ENCODE data around the gene SPPL3. TPM values are rescaled to one million over a fixed set of nuclear protein-coding genes. Genes with fewer than 3 reads are reported as not detected.

The SPPL3 gene
- total RNA-seq, 1 experiment from 2014 or later = 18.8 TPM

- no TSS peak for BruUV-seq (replicated peaks)
- Histone ChIP-seq H3K9me3 (ENCODE audit: low read length) (no peaks in the 10 kb centered on the region), H3K36me3 (ENCODE audit: low read depth, low read length) (no peaks in the 10 kb centered on the region), H3K4me1 (ENCODE audit: insufficient read depth, low read length) (no peaks in the 10 kb centered on the region), H3K9me2 (replicated peaks; ENCODE audit: low read length) (no peaks in the 10 kb centered on the region), H3K9ac (ENCODE audit: low read length) (no peak overlapping the region), H3K27ac (ENCODE audit: low read length) (no peak overlapping the region), H3K4me2 (ENCODE audit: low read length) (no peak overlapping the region), H3K27me3 (ENCODE audit: low read length) (no peaks in the 10 kb centered on the region), H4K20me1 (ENCODE audit: low read length) (no peaks in the 10 kb centered on the region), H2AFZ (ENCODE audit: low read length) (no peak overlapping the region), H3K79me2 (ENCODE audit: low read length) (no peaks in the 10 kb centered on the region), H3F3A (ENCODE audit: low read length, unreplicated experiment) (no peaks in the 10 kb centered on the region), H3K4me3 (ENCODE audit: low read length) (no peak overlapping the region)
- ATAC-seq (no peak), DNase-seq (no peak)
- no peak for TF ChIP-seq EZH2phosphoT487 (IDR thresholded peaks at IDR 0.05; ENCODE audit: borderline replicate concordance, low read length)
- TF ChIP-seq EZH2 (IDR thresholded peaks at IDR 0.05; ENCODE audit: low read length, unreplicated experiment) = no peak
- TF ChIP-seq, protein P1, sequence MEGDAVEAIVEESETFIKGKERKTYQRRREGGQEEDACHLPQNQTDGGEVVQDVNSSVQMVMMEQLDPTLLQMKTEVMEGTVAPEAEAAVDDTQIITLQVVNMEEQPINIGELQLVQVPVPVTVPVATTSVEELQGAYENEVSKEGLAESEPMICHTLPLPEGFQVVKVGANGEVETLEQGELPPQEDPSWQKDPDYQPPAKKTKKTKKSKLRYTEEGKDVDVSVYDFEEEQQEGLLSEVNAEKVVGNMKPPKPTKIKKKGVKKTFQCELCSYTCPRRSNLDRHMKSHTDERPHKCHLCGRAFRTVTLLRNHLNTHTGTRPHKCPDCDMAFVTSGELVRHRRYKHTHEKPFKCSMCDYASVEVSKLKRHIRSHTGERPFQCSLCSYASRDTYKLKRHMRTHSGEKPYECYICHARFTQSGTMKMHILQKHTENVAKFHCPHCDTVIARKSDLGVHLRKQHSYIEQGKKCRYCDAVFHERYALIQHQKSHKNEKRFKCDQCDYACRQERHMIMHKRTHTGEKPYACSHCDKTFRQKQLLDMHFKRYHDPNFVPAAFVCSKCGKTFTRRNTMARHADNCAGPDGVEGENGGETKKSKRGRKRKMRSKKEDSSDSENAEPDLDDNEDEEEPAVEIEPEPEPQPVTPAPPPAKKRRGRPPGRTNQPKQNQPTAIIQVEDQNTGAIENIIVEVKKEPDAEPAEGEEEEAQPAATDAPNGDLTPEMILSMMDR (conservative IDR thresholded peaks at IDR 0.05; ENCODE audit: low read depth, low read length) = no peak
- intact Hi-C loops (cut with micrococcal nuclease) = no loop called here
- POLR2A ChIA-PET (ENCODE audit: unreplicated experiment) = no interaction called here
- CTCF ChIA-PET = no interaction called here
Observed at GRCh38 chr12:120774169-120774916, 129.8 kb downstream of the SPPL3 start.

GRCh38 chr12:120771097-120771496 is 133.1 kb downstream of the SPPL3 start:
- Histone ChIP-seq H3K9me3 (ENCODE audit: low read length) (no peaks in the 10 kb centered on the region), H3K4me1 (ENCODE audit: insufficient read depth, low read length) (no peaks in the 10 kb centered on the region), H3K27me3 (ENCODE audit: low read length) (no peaks in the 10 kb centered on the region), H3K9me2 (replicated peaks; ENCODE audit: low read length) (no peaks in the 10 kb centered on the region), H3K4me3 (ENCODE audit: low read length) (no peak overlapping the region), H3K4me2 (ENCODE audit: low read length) (no peak overlapping the region), H3F3A (ENCODE audit: low read length, unreplicated experiment) (no peaks in the 10 kb centered on the region), H3K9ac (ENCODE audit: low read length) (no peak overlapping the region), H4K20me1 (ENCODE audit: low read length) (no peaks in the 10 kb centered on the region), H3K79me2 (ENCODE audit: low read length) (no peaks in the 10 kb centered on the region), H2AFZ (ENCODE audit: low read length) (no peak overlapping the region), H3K27ac (ENCODE audit: low read length) (no peak overlapping the region), H3K36me3 (ENCODE audit: low read depth, low read length) (peaks cover 13% of the 10 kb centered on the region; the same call in 1 of the 2 replicates)
- ATAC-seq (no peak), DNase-seq (no peak)
- POLR2A ChIA-PET (ENCODE audit: unreplicated experiment) = no interaction called here
- no TSS peak for BruUV-seq (replicated peaks)
- CTCF ChIA-PET = no interaction called here
- TF ChIP-seq, protein P1 (conservative IDR thresholded peaks at IDR 0.05; ENCODE audit: low read depth, low read length) = no peak
- TF ChIP-seq EZH2phosphoT487 (IDR thresholded peaks at IDR 0.05; ENCODE audit: borderline replicate concordance, low read length) (no peak), EZH2 (IDR thresholded peaks at IDR 0.05; ENCODE audit: low read length, unreplicated experiment) (no peak)
- intact Hi-C loops (cut with micrococcal nuclease) = no loop called here

All from PC-3 (cell line).